Activated naive CD4-positive, alpha-beta T cell treated with anti-CD3 and anti-CD28 coated beads for 36 hours (primary cell): ENCODE measurements around the gene SMARCB1. TPM values are rescaled to one million over a fixed set of nuclear protein-coding genes. Genes with fewer than 3 reads are reported as not detected.

Source experiments
- CTCF ChIA-PET: fragments of 350-600 bp; sonication (Branson Sonifier 250); formaldehyde crosslinking; loops from one replicate; lab custom pipeline; 2021; ENCODE audit warnings: antibody characterized with exemption; lab: Charles Lee
- DNase-seq: peaks from one replicate; pipeline ENCODE4 v3.0.0-alpha.2; 2020
- H3K27ac Mint-ChIP-seq: one replicate; pipeline ENCODE4 v1.8.0; 2021; ENCODE audit warnings: mild to moderate bottlenecking, mixed read lengths
- H3K27me3 Mint-ChIP-seq: one replicate; pipeline ENCODE4 v1.8.0; 2021; ENCODE audit warnings: low read depth, mixed read lengths
- H3K36me3 Mint-ChIP-seq: one replicate; pipeline ENCODE4 v1.8.0; 2021; ENCODE audit warnings: low read depth, mixed read lengths
- H3K4me1 Mint-ChIP-seq: one replicate; pipeline ENCODE4 v1.8.0; 2021; ENCODE audit warnings: low read depth, mixed read lengths
- H3K4me3 Mint-ChIP-seq: one replicate; pipeline ENCODE4 v1.8.0; 2021; ENCODE audit warnings: mild to moderate bottlenecking, moderate library complexity, mixed read lengths
- H3K9me3 Mint-ChIP-seq: one replicate; pipeline ENCODE4 v1.8.0; 2021; ENCODE audit warnings: mixed read lengths
- intact Hi-C: fragments of 100-400 bp; cut with micrococcal nuclease; formaldehyde crosslinking; loops from one replicate; pipeline ENCODE4 v1.15.1; 2023
- total RNA-seq, 2 experiments: library from RNA; stranded (reverse); gene quantifications; one replicate each; pipeline ENCODE4 v1.2.3, GENCODE V29; 2021

SMARCB1 gene
- total RNA-seq, 2 experiments from 2014 or later: 75.3 to 89.1 TPM

DNA sequence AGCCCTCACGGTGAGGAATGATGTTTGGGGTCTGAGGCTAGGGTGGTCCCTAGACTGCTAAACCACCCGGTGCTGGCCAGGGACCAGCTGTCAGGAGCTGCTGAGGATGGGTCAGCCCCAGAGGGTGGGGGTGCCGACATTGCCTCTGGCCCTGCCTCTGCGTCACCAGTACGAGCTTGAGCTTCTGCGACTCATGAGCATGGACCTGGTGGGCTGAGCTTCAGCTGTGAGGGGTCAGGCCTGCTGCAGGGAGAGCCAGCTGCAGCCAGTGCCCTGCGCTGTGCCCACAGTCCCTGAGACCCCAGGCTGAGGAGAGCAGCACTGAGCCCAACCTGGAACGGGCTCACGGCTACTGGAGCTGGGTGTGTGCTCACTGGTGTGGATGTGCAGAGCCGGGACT lies 45.0 kb downstream of the SMARCB1 start:
- Mint-ChIP-seq H3K36me3 (peaks cover 3% of the 10 kb centered on the region), H3K4me3 (no peak overlapping the region), H3K9me3 (no peaks in the 10 kb centered on the region), H3K4me1 (no peaks in the 10 kb centered on the region), H3K27me3 (no peaks in the 10 kb centered on the region), H3K27ac (no peak overlapping the region)
- CTCF ChIA-PET: interaction anchor here (0.6 kb wide), 1 partner anchor 18 kb away, joined by 3 read pairs; no protein-coding TSS in a partner anchor
- intact Hi-C loops: no loop called here
- no peak for DNase-seq

GRCh38 chr22:23832226-23833016 lies 45.7 kb downstream of the SMARCB1 start:
- Mint-ChIP-seq H3K9me3 (no peaks in the 10 kb centered on the region), H3K4me1 (peaks cover 2% of the 10 kb centered on the region), H3K27me3 (no peaks in the 10 kb centered on the region), H3K36me3 (peaks cover 2% of the 10 kb centered on the region), H3K4me3 (no peak overlapping the region), H3K27ac (no peak overlapping the region)
- CTCF ChIA-PET: no interaction called here
- DNase-seq: no peak
- intact Hi-C loops: no loop called here

GRCh38 chr22:23833017-23833751 lies 46.4 kb downstream of the SMARCB1 start:
- Mint-ChIP-seq H3K9me3 (no peaks in the 10 kb centered on the region), H3K4me1 (peaks cover 7% of the 10 kb centered on the region), H3K36me3 (peaks cover 2% of the 10 kb centered on the region), H3K27ac (no peak overlapping the region), H3K4me3 (no peak overlapping the region), H3K27me3 (no peaks in the 10 kb centered on the region)
- no peak for DNase-seq
- CTCF ChIA-PET: no interaction called here
- intact Hi-C loops: no loop called here

DNA sequence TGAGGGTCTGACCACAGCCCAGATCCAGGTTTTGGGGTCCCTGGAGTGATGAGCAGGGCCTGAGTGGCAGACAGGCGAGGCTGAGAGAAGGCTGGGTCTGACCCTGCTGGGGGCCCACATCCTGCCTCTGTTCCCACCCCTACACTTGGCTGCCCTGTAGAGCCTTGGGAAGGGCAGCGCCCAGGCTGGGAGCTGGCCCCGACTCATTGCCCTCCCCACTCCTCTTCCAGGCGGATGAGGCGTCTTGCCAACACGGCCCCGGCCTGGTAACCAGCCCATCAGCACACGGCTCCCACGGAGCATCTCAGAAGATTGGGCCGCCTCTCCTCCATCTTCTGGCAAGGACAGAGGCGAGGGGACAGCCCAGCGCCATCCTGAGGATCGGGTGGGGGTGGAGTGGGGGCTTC lies 47.1 kb downstream of the SMARCB1 start:
- Mint-ChIP-seq H3K27me3 (peaks cover under 1% of the 10 kb centered on the region), H3K4me3 (no peak overlapping the region), H3K4me1 (peaks cover 11% of the 10 kb centered on the region), H3K27ac (no peak overlapping the region), H3K36me3 (peaks cover 2% of the 10 kb centered on the region), H3K9me3 (no peaks in the 10 kb centered on the region)
- DNase-seq: no peak
- intact Hi-C loops: no loop called here
- CTCF ChIA-PET: no interaction called here

- CTCF ChIA-PET: interaction anchor here (2.8 kb wide), 1 partner anchor 12 kb away, joined by 8 read pairs; no protein-coding TSS in a partner anchor
- peaks cover 3% of the 10 kb centered on the region for H3K27me3 Mint-ChIP-seq
- no peak for DNase-seq
- peaks cover 15% of the 10 kb centered on the region for H3K4me1 Mint-ChIP-seq
- no peak overlapping the region for H3K27ac Mint-ChIP-seq
- H3K4me3 Mint-ChIP-seq: no peak overlapping the region
- intact Hi-C loops: no loop called here
- H3K9me3 Mint-ChIP-seq: no peaks in the 10 kb centered on the region
- H3K36me3 Mint-ChIP-seq: peaks cover 2% of the 10 kb centered on the region
Observed at GRCh38 chr22:23834406-23834792, 47.6 kb downstream of the SMARCB1 start.

DNA sequence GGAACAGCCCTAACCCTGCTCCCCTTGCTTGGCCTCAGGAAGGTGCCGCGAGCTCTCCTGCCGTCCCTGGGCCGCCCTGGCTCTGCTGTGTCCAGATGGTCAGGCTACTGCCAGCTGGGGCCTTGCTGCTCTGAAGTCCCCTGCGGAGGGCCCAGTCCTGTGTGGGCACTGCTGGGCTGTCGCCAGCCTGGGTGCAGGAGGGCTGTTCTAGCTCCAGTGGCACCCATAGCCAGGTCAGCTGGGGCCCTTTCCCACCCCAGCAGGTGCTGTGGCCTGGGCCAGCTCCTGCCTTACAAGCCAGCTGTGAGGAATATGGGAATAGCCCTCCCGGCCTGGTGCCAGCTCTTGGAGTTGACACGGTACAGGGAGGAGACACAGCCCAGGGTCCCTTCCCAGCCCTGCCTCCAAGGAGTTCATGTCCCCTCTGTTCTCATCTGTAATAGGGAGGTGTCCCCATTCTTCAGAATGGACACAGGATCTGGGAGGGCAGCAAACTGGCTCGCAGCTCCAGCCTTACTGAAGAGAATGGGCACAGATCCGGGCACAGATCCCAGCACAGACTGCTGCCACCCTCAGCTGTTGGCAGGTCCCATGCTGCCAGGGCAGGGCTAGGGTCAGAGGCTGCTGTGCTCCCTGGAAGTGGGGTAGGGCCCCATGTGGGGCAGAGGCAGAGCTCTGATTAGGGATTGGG lies 48.2 kb downstream of the SMARCB1 start:
- H3K27ac Mint-ChIP-seq: no peak overlapping the region
- intact Hi-C loops: no loop called here
- peaks cover 3% of the 10 kb centered on the region for H3K27me3 Mint-ChIP-seq
- peaks cover 2% of the 10 kb centered on the region for H3K36me3 Mint-ChIP-seq
- H3K4me1 Mint-ChIP-seq: peaks cover 16% of the 10 kb centered on the region
- CTCF ChIA-PET: interaction anchor here (0.6 to 2.8 kb wide), 3 partner anchors 11 to 244 kb away, joined by 3 to 8 read pairs (median 4); no protein-coding TSS in a partner anchor
- no peak for DNase-seq
- H3K9me3 Mint-ChIP-seq: no peaks in the 10 kb centered on the region
- H3K4me3 Mint-ChIP-seq: no peak overlapping the region

DNA sequence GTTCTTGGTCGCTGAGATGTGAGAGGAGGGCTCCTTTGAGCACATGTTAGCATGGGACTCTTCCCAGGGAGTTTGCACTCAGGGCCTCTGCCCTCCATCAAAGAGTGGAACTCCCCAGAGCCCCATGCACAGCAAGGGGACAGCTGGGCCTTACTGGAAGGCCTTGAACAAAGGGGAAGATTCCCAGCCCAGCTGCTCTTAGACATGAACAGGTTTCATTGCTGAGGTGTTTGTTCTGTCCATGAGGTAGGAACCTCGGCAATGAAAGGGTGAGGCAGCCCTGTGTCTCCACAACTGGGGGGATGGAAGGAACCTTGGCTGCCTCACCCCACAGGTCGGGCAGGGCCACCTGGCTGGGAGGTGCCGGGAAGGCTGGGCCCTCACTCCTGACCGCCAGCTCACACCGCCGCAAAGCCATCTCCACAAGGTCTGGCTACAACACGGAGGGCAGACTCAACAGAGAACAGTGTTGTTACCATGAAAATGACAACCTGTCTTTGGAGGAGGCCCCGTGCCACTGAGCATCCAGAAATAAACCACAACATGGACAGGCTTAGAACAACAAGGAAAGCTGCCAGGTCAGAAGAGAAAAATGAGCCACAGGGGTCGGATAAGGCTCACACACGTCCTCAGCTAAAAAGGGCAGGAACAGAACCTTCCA lies 48.8 kb downstream of the SMARCB1 start:
- no peak for DNase-seq
- Mint-ChIP-seq H3K4me3 (no peak overlapping the region), H3K36me3 (peaks cover 2% of the 10 kb centered on the region), H3K27ac (no peak overlapping the region), H3K9me3 (no peaks in the 10 kb centered on the region), H3K27me3 (peaks cover 3% of the 10 kb centered on the region), H3K4me1 (peaks cover 16% of the 10 kb centered on the region)
- CTCF ChIA-PET: interaction anchor here (0.6 to 2.8 kb wide), 4 partner anchors 10 to 244 kb away, joined by 3 to 8 read pairs (median 4); no protein-coding TSS in a partner anchor
- intact Hi-C loops: no loop called here

DNA sequence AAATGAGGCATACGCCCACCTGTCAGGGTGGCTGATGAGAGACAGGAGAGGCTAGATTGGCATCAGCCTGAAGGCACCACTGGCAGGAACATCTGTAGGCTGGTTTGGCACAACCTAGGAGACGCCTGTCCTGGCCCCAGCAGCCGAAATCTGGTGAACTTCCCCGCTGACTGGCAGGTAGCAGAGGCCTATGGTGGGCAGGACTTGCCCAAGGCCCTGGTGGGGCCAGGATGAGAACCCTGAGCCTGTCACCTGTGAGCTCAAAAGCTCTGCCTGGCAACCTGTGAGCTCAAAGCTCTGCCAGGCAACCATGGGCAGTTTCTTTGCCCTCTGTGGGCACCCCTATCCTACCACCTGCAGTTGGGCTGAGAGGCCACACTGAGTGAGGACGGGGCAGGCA lies 49.5 kb downstream of the SMARCB1 start:
- Mint-ChIP-seq H3K9me3 (no peaks in the 10 kb centered on the region), H3K4me3 (no peak overlapping the region), H3K27ac (no peak overlapping the region), H3K36me3 (no peaks in the 10 kb centered on the region), H3K27me3 (peaks cover 3% of the 10 kb centered on the region), H3K4me1 (peaks cover 16% of the 10 kb centered on the region)
- no peak for DNase-seq
- CTCF ChIA-PET: interaction anchor here (1.0 to 2.8 kb wide), 4 partner anchors 10 to 34 kb away, joined by 3 to 8 read pairs (median 3); no protein-coding TSS in a partner anchor
- intact Hi-C loops: no loop called here

- peak overlapping the region; percentile 36 for H3K4me3 Mint-ChIP-seq
- peaks cover 16% of the 10 kb centered on the region for H3K4me1 Mint-ChIP-seq
- CTCF ChIA-PET: interaction anchor here (1.0 to 2.8 kb wide), 4 partner anchors 9 to 34 kb away, joined by 3 to 8 read pairs (median 3); no protein-coding TSS in a partner anchor
- no peaks in the 10 kb centered on the region for H3K36me3 Mint-ChIP-seq
- no peaks in the 10 kb centered on the region for H3K9me3 Mint-ChIP-seq
- H3K27ac Mint-ChIP-seq: no peak overlapping the region
- intact Hi-C loops: no loop called here
- no peak for DNase-seq
- H3K27me3 Mint-ChIP-seq: peaks cover 3% of the 10 kb centered on the region
Observed at GRCh38 chr22:23836692-23837495, 50.1 kb downstream of the SMARCB1 start.

DNA sequence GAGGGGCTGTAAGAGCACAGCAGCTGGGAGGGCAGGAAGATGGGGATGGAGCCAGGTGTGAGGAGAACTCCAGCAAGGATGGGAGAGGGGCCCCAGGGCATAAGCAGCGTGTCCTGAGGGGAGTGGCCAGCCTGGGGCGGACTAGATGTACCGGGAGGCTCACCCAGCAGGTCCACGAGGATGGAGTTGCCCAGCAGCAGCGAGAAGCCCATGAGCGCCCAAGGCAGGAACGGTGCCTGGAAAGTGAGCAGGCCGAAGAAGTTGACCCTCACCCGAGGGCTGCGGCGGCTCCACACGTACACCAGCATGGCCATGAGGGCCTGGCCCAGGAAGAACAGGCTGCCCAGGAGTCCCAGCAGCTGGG lies 50.7 kb downstream of the SMARCB1 start:
- H3K27me3 Mint-ChIP-seq: peaks cover 3% of the 10 kb centered on the region
- peak overlapping the region; percentile 36 for H3K4me3 Mint-ChIP-seq
- intact Hi-C loops: no loop called here
- H3K27ac Mint-ChIP-seq: no peak overlapping the region
- H3K9me3 Mint-ChIP-seq: no peaks in the 10 kb centered on the region
- CTCF ChIA-PET: no interaction called here
- DNase-seq: no peak
- H3K36me3 Mint-ChIP-seq: no peaks in the 10 kb centered on the region
- H3K4me1 Mint-ChIP-seq: peaks cover 16% of the 10 kb centered on the region
